Testis (tissue), 3 donors: ENCODE data around the gene C6orf52. TPM values are rescaled to one million over a fixed set of nuclear protein-coding genes. Genes with fewer than 3 reads are reported as not detected.

ENCODE experiments used
- DNase-seq: peaks from one replicate; pipeline ENCODE4 v3.0.0-alpha.2; 2019
- H3K27ac ChIP-seq, 2 donors: fragments of 200-600 bp; sonication (generic); one replicate each; pipeline ENCODE4 v1.5.1; 2019
- H3K27me3 ChIP-seq: fragments of 200-600 bp; sonication (generic); one replicate; pipeline ENCODE4 v1.5.1; 2019
- H3K36me3 ChIP-seq: fragments of 200-600 bp; sonication (generic); one replicate; pipeline ENCODE4 v1.5.1; 2017; ENCODE audit warnings: low read depth; ENCODE audit errors: missing control alignments
- H3K4me1 ChIP-seq: fragments of 200-600 bp; sonication (generic); one replicate; pipeline ENCODE4 v1.5.1; 2019
- H3K4me3 ChIP-seq, 2 donors: fragments of 200-600 bp; sonication (generic); one replicate each; pipeline ENCODE4 v1.5.1; 2017 to 2019
- H3K9me3 ChIP-seq: fragments of 200-600 bp; sonication (generic); one replicate; pipeline ENCODE4 v1.5.1; 2017
- CTCF ChIP-seq, 3 experiments: fragments of 450-650 bp in 2 of 3; fragments of 200-600 bp in 1 of 3; sonication (generic) in 1 of 3; IDR thresholded peaks; one replicate each; pipeline ENCODE4 v1.5.1; 2016 to 2019; ENCODE audit warnings: antibody characterized with exemption in 3 of 3, mild to moderate bottlenecking in 2 of 3, moderate library complexity in 1 of 3
- POLR2A ChIP-seq: fragments of 450-650 bp; IDR thresholded peaks from one replicate; pipeline ENCODE4 v1.6.1; 2017; ENCODE audit warnings: antibody characterized with exemption, mild to moderate bottlenecking, moderate library complexity
- WGBS, 2 donors: methylation state at CpG; one replicate each; pipeline ENCODE4 v1.1.5; 2018; 5-methylcytosine and 5-hydroxymethylcytosine counted together
- intact Hi-C: fragments of 100-400 bp; cut with DNase I; formaldehyde crosslinking; loops from one replicate; pipeline ENCODE4 v1.15.1; 2023; ENCODE audit warnings: low total_unique reads
- polyA plus RNA-seq: library from polyadenylated mRNA; stranded (reverse); fragments of 350-450 nt; fragmentation: Illumina TruSeq; extraction: RNeasy Lipid Tissue Mini Kit (QIAGEN cat#74804); gene quantifications from one replicate; pipeline ENCODE4 v1.2.3, GENCODE V29; 2014; ENCODE audit warnings: low read depth, low replicate concordance; ENCODE audit not compliant: insufficient read depth
- total RNA-seq, 2 donors: library from RNA; depleted of rRNA; stranded (reverse); fragments of >200 nt; gene quantifications; one replicate each; pipeline ENCODE4 v1.2.3, GENCODE V29; 2016

C6orf52 gene
- total and polyA plus RNA-seq, 3 donors from 2014 or later = 7.9 to 21.7 (median 14.3) TPM

- WGBS, 2 donors = 80% methylated on average over 3 of the region's 3 CpGs
- Histone ChIP-seq H3K4me1 (no peaks in the 10 kb centered on the region), H3K4me3 (no peak overlapping the region), H3K27me3 (no peaks in the 10 kb centered on the region), H3K36me3 (no peaks in the 10 kb centered on the region), H3K27ac (no peak overlapping the region), H3K9me3 (no peaks in the 10 kb centered on the region)
- DNase-seq = no peak
- TF ChIP-seq CTCF (IDR thresholded peaks at IDR 0.05) = no peak
- no peak for TF ChIP-seq POLR2A
- intact Hi-C loops = no loop called here
Measured at GRCh38 chr6:10685092-10685915, 9.1 kb downstream of the C6orf52 start.

GRCh38 chr6:10684618-10685017 is 9.8 kb downstream of the C6orf52 start:
- intact Hi-C loops = no loop called here
- Histone ChIP-seq H3K9me3 (no peaks in the 10 kb centered on the region), H3K27ac (no peak overlapping the region), H3K4me1 (no peaks in the 10 kb centered on the region), H3K4me3 (no peak overlapping the region), H3K27me3 (no peaks in the 10 kb centered on the region), H3K36me3 (no peaks in the 10 kb centered on the region)
- 69 to 80% methylated on average over 5 of the region's 5 CpGs for WGBS, 2 donors
- DNase-seq = no peak
- TF ChIP-seq CTCF (IDR thresholded peaks at IDR 0.05) = no peak
- TF ChIP-seq POLR2A = no peak

GRCh38 chr6:10682355-10682988 is 11.9 kb downstream of the C6orf52 start:
- no peak for TF ChIP-seq CTCF (IDR thresholded peaks at IDR 0.05)
- TF ChIP-seq POLR2A = no peak
- intact Hi-C loops = no loop called here
- Histone ChIP-seq H3K36me3 (no peaks in the 10 kb centered on the region), H3K9me3 (no peaks in the 10 kb centered on the region), H3K27me3 (no peaks in the 10 kb centered on the region), H3K27ac (no peak overlapping the region), H3K4me3 (no peak overlapping the region), H3K4me1 (no peaks in the 10 kb centered on the region)
- no peak for DNase-seq

GRCh38 chr6:10681795-10682194 is 12.6 kb downstream of the C6orf52 start:
- no peak for DNase-seq
- Histone ChIP-seq H3K9me3 (no peaks in the 10 kb centered on the region), H3K36me3 (no peaks in the 10 kb centered on the region), H3K27ac (no peak overlapping the region), H3K4me1 (no peaks in the 10 kb centered on the region), H3K27me3 (no peaks in the 10 kb centered on the region), H3K4me3 (no peak overlapping the region)
- 37 to 41% methylated on average over 3 of the region's 3 CpGs for WGBS, 2 donors
- TF ChIP-seq CTCF (IDR thresholded peaks at IDR 0.05) = no peak
- TF ChIP-seq POLR2A = no peak
- intact Hi-C loops = no loop called here
